ENCODE measurements around the gene GBGT1.

DNA sequence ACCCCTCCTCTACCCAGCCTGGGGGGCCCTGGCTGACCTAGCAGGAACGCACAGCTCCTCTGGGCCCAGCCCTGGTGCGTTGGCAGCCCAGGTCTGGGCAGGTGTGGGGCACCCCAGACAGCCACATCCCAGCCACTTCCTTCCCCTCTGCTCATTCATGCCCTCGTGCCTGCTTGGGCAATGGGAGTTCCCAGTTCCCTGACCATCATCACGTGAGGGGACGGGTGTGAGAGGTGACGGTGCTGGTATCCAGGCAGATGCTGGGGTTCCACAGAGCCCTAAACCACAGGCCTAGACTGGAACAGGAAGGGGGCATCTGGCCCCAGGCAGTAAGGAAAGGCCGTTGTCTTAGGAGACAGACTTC lies 51.1 kb downstream of the GBGT1 start:
- TF ChIP-seq, protein P1, sequence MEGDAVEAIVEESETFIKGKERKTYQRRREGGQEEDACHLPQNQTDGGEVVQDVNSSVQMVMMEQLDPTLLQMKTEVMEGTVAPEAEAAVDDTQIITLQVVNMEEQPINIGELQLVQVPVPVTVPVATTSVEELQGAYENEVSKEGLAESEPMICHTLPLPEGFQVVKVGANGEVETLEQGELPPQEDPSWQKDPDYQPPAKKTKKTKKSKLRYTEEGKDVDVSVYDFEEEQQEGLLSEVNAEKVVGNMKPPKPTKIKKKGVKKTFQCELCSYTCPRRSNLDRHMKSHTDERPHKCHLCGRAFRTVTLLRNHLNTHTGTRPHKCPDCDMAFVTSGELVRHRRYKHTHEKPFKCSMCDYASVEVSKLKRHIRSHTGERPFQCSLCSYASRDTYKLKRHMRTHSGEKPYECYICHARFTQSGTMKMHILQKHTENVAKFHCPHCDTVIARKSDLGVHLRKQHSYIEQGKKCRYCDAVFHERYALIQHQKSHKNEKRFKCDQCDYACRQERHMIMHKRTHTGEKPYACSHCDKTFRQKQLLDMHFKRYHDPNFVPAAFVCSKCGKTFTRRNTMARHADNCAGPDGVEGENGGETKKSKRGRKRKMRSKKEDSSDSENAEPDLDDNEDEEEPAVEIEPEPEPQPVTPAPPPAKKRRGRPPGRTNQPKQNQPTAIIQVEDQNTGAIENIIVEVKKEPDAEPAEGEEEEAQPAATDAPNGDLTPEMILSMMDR (IDR thresholded peaks at IDR 0.05; ENCODE audit: extremely low read depth in 1 of 2, insufficient read depth in 1 of 2, low read depth in 1 of 2, low read length in 2 of 2): no peak
- TF ChIP-seq POLR2AphosphoS5 (IDR thresholded peaks at IDR 0.05; ENCODE audit: insufficient read depth, low read depth, low read length) (no peak), MYC (IDR thresholded peaks at IDR 0.05; ENCODE audit: low read depth, low read length) (no peak), POLR2A (IDR thresholded peaks at IDR 0.05; ENCODE audit: low read depth, low read length) (no peak), EZH2 (IDR thresholded peaks at IDR 0.05; ENCODE audit: borderline replicate concordance, low read depth, low read length, severe bottlenecking) (no peak), FOS (IDR thresholded peaks at IDR 0.05; ENCODE audit: borderline replicate concordance, insufficient read depth, low read length) (no peak), JUN (IDR thresholded peaks at IDR 0.05; ENCODE audit: borderline replicate concordance, insufficient read depth, insufficient read length, low read depth) (no peak)
- TF ChIP-seq, protein P2, sequence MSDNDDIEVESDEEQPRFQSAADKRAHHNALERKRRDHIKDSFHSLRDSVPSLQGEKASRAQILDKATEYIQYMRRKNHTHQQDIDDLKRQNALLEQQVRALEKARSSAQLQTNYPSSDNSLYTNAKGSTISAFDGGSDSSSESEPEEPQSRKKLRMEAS (IDR thresholded peaks at IDR 0.05; ENCODE audit: insufficient read depth, insufficient read length): no peak

All from endothelial cell of umbilical vein (primary cell).